Measurements from ENCODE around the gene FBXL13. TPM values are rescaled to one million over a fixed set of nuclear protein-coding genes. Genes with fewer than 3 reads are reported as not detected.
A peak's percentile ranks its signal among the peaks of the same experiment; 100 is the strongest.

The FBXL13 gene
- total and polyA plus RNA-seq, 8 donors, result 0.80 to 25.3 (median 6.0) TPM; not detected in 1

- Histone ChIP-seq H3K9me3 (no peaks in the 10 kb centered on the region), H3K4me3 (no peak overlapping the region), H3K27me3 (no peaks in the 10 kb centered on the region), H3K4me1 (peaks cover 0 to 16% (median 9%) of the 10 kb centered on the region in 4 donors), H3K36me3 (peaks cover 0 to 8% (median 0%) of the 10 kb centered on the region in 4 donors), H3K27ac (no peak overlapping the region)
- TF ChIP-seq EP300 (IDR thresholded peaks at IDR 0.05), result no peak
- no peak for TF ChIP-seq POLR2A (IDR thresholded peaks at IDR 0.05)
- intact Hi-C loops (cut with DNase I; ENCODE audit: low total_unique reads), result no loop called here
- DNase-seq, result no peak
- WGBS, 5 donors, result 54 to 84% (median 70%) methylated on average over 1 of the region's 1 CpG
Observed at GRCh38 chr7:102834999-102835398, 239.6 kb downstream of the FBXL13 start.

- intact Hi-C loops (cut with DNase I; ENCODE audit: low total_unique reads), result no loop called here
- 74 to 93% (median 89%) methylated on average over 1 of the region's 1 CpG for whole genome bisulfite sequencing, 5 donors
- H3K27me3 ChIP-seq, result no peaks in the 10 kb centered on the region
- no peak for DNase-seq
- H3K36me3 ChIP-seq, result peaks cover 0 to 10% (median under 1%) of the 10 kb centered on the region in 4 donors
- no peaks in the 10 kb centered on the region for H3K9me3 ChIP-seq
- H3K27ac ChIP-seq, result no peak overlapping the region
- H3K4me1 ChIP-seq, result peaks cover 0 to 17% (median 9%) of the 10 kb centered on the region in 4 donors
- no peak overlapping the region for H3K4me3 ChIP-seq
- TF ChIP-seq CTCF (IDR thresholded peaks at IDR 0.05), result no peak
- no peak for TF ChIP-seq POLR2A (IDR thresholded peaks at IDR 0.05)
- no peak for TF ChIP-seq POLR2AphosphoS5 (IDR thresholded peaks at IDR 0.05)
- TF ChIP-seq EP300 (IDR thresholded peaks at IDR 0.05), result no peak
Observed at GRCh38 chr7:102834466-102834865, 240.1 kb downstream of the FBXL13 start.

- Histone ChIP-seq H3K4me1 (peaks cover 0 to 17% (median 9%) of the 10 kb centered on the region in 4 donors), H3K9me3 (no peaks in the 10 kb centered on the region), H3K36me3 (peaks cover 0 to 20% (median 12%) of the 10 kb centered on the region in 4 donors), H3K27ac (no peak overlapping the region), H3K4me3 (no peak overlapping the region), H3K27me3 (no peaks in the 10 kb centered on the region)
- TF ChIP-seq POLR2A (IDR thresholded peaks at IDR 0.05) (no peak), EP300 (IDR thresholded peaks at IDR 0.05) (no peak)
- intact Hi-C loops (cut with DNase I; ENCODE audit: low total_unique reads), result no loop called here
- 90 to 100% (median 95%) methylated on average over 5 of the region's 5 CpGs for WGBS, 5 donors
- DNase-seq, result no peak
Observed at GRCh38 chr7:102833343-102833742, 241.3 kb downstream of the FBXL13 start.

GRCh38 chr7:102832674-102833073 is 241.9 kb downstream of the FBXL13 start:
- 83 to 97% (median 92%) methylated on average over 1 of the region's 1 CpG for WGBS, 5 donors
- Histone ChIP-seq H3K4me3 (no peak overlapping the region), H3K27me3 (no peaks in the 10 kb centered on the region), H3K9me3 (no peaks in the 10 kb centered on the region), H3K27ac (no peak overlapping the region), H3K36me3 (peaks cover 0 to 20% (median 14%) of the 10 kb centered on the region in 4 donors), H3K4me1 (peaks cover 0 to 17% (median 9%) of the 10 kb centered on the region in 4 donors)
- DNase-seq, result peak in 1 of 2 donors; percentile 36
- intact Hi-C loops (cut with DNase I; ENCODE audit: low total_unique reads), result no loop called here
- TF ChIP-seq POLR2AphosphoS5 (IDR thresholded peaks at IDR 0.05), result no peak
- TF ChIP-seq POLR2A (IDR thresholded peaks at IDR 0.05), result no peak
- TF ChIP-seq CTCF (IDR thresholded peaks at IDR 0.05), result no peak
- TF ChIP-seq EP300 (IDR thresholded peaks at IDR 0.05), result no peak

GRCh38 chr7:102830197-102830596 is 244.4 kb downstream of the FBXL13 start:
- Histone ChIP-seq H3K4me1 (peaks cover 0 to 5% (median 0%) of the 10 kb centered on the region in 4 donors), H3K27ac (no peak overlapping the region), H3K4me3 (no peak overlapping the region), H3K36me3 (peaks cover 0 to 26% (median 19%) of the 10 kb centered on the region in 4 donors), H3K27me3 (no peaks in the 10 kb centered on the region), H3K9me3 (no peaks in the 10 kb centered on the region)
- DNase-seq, result peak in 1 of 2 donors; percentile 34
- TF ChIP-seq EP300 (IDR thresholded peaks at IDR 0.05) (no peak), POLR2A (IDR thresholded peaks at IDR 0.05) (no peak), POLR2AphosphoS5 (IDR thresholded peaks at IDR 0.05) (no peak), CTCF (IDR thresholded peaks at IDR 0.05) (no peak)
- intact Hi-C loops (cut with DNase I; ENCODE audit: low total_unique reads), result no loop called here
- 79 to 94% (median 87%) methylated on average over 2 of the region's 2 CpGs for WGBS, 5 donors
